HEK293T (cell line): ENCODE measurements around the gene RRAGA.
"Not testable (repeated sequence)": the region's sequence is repeated elsewhere in the genome, so short reads cannot be mapped to it uniquely, and the experiment has no call there.

Experiments used
- CTCF ChIA-PET: fragments of 350-600 bp; formaldehyde crosslinking; extraction: SDS; loops from one replicate; lab custom pipeline; 2021; ENCODE audit warnings: antibody characterized with exemption, inconsistent platforms; lab: Yijun Ruan, JAX
- POLR2A ChIA-PET: fragments of 350-600 bp; formaldehyde crosslinking; extraction: SDS; loops from one replicate; lab custom pipeline; 2020; ENCODE audit warnings: antibody characterized with exemption, inconsistent platforms; lab: Yijun Ruan, JAX
- DNase-seq: peaks from one replicate; pipeline ENCODE4 v3.0.0; 2012; ENCODE audit warnings: mixed read lengths; ENCODE audit errors: extremely low spot score
- ARNT ChIP-seq: fragments of 450-650 bp; IDR thresholded peaks from 2 replicates; pipeline ENCODE4 v1.6.1; 2017; ENCODE audit warnings: mild to moderate bottlenecking
- BHLHE40 ChIP-seq: fragments of 450-650 bp; IDR thresholded peaks from 2 replicates; pipeline ENCODE4 v1.6.1; 2016; ENCODE audit warnings: mild to moderate bottlenecking, moderate library complexity, borderline replicate concordance
- CTBP1 ChIP-seq: fragments of 450-650 bp; IDR thresholded peaks from 2 replicates; pipeline ENCODE4 v1.6.1; 2016; ENCODE audit warnings: borderline replicate concordance
- ELF4 ChIP-seq: fragments of 450-650 bp; IDR thresholded peaks from 2 replicates; pipeline ENCODE4 v1.6.1; 2017; ENCODE audit warnings: antibody characterized with exemption
- FOXA1 ChIP-seq: fragments of 450-650 bp; IDR thresholded peaks from 2 replicates; pipeline ENCODE4 v1.6.1; 2016; ENCODE audit warnings: mild to moderate bottlenecking
- FOXK2 ChIP-seq: fragments of 450-650 bp; IDR thresholded peaks from 2 replicates; pipeline ENCODE4 v1.6.1; 2016; ENCODE audit warnings: mild to moderate bottlenecking
- FOXM1 ChIP-seq: fragments of 450-650 bp; IDR thresholded peaks from 2 replicates; pipeline ENCODE4 v1.6.1; 2017; ENCODE audit warnings: mild to moderate bottlenecking, borderline replicate concordance
- HDGF ChIP-seq: fragments of 450-650 bp; IDR thresholded peaks from 2 replicates; pipeline ENCODE4 v1.6.1; 2017; ENCODE audit warnings: antibody characterized with exemption, borderline replicate concordance
- L3MBTL2 ChIP-seq: fragments of 450-650 bp; conservative IDR thresholded peaks from 2 replicates; pipeline ENCODE4 v1.6.1; 2016; ENCODE audit warnings: mild to moderate bottlenecking
- LEF1 ChIP-seq: fragments of 450-650 bp; IDR thresholded peaks from 2 replicates; pipeline ENCODE4 v1.6.1; 2017; ENCODE audit warnings: mild to moderate bottlenecking, borderline replicate concordance
- NFRKB ChIP-seq: fragments of 450-650 bp; IDR thresholded peaks from 2 replicates; pipeline ENCODE4 v1.6.1; 2016; ENCODE audit warnings: mild to moderate bottlenecking, moderate library complexity
- PKNOX1 ChIP-seq: fragments of 450-650 bp; IDR thresholded peaks from 2 replicates; pipeline ENCODE4 v1.6.1; 2016
- SP1 ChIP-seq: fragments of 450-650 bp; IDR thresholded peaks from 2 replicates; pipeline ENCODE4 v1.6.1; 2017
- SUZ12 ChIP-seq: fragments of 450-650 bp; IDR thresholded peaks from 2 replicates; pipeline ENCODE4 v1.6.1; 2016; ENCODE audit warnings: mild to moderate bottlenecking
- TARDBP ChIP-seq: fragments of 450-650 bp; IDR thresholded peaks from 2 replicates; pipeline ENCODE4 v1.6.1; 2016
- ZNF384 ChIP-seq: fragments of 450-650 bp; IDR thresholded peaks from 2 replicates; pipeline ENCODE4 v1.6.1; 2016

Gene RRAGA

GRCh38 chr9:19074229-19074628 is 25.0 kb downstream of the RRAGA start:
- no peak for DNase-seq
- CTCF ChIA-PET: no interaction called here
- TF ChIP-seq SP1 (no peak), FOXK2 (no peak), BHLHE40 (no peak), SUZ12 (no peak), ARNT (no peak), LEF1 (no peak), L3MBTL2 (no peak), ELF4 (no peak), FOXA1 (no peak), FOXM1 (no peak)
- POLR2A ChIA-PET: no interaction called here

- no peak for TF ChIP-seq CTBP1
- CTCF ChIA-PET: no interaction called here
- DNase-seq: no peak
- POLR2A ChIA-PET: no interaction called here
These were observed 25.6 kb downstream of the RRAGA start for GRCh38 chr9:19074836-19075235.

- peak; percentile 27 for DNase-seq
- POLR2A ChIA-PET: no interaction called here
- CTCF ChIA-PET: interaction anchor here (0.6 to 0.9 kb wide), 2 partner anchors 23 to 187 kb away, joined by 4 read pairs; no protein-coding TSS in a partner anchor
- no peak for TF ChIP-seq TARDBP
- no peak for TF ChIP-seq BHLHE40
- no peak for TF ChIP-seq L3MBTL2
- no peak for TF ChIP-seq FOXM1
- no peak for TF ChIP-seq FOXA1
- TF ChIP-seq ARNT: no peak
- TF ChIP-seq CTBP1: no peak
- no peak for TF ChIP-seq ELF4
- TF ChIP-seq LEF1: no peak
- TF ChIP-seq ZNF384: no peak
- no peak for TF ChIP-seq SUZ12
- TF ChIP-seq NFRKB: no peak
- no peak for TF ChIP-seq SP1
- TF ChIP-seq FOXK2: no peak
- TF ChIP-seq HDGF: no peak
- no peak for TF ChIP-seq PKNOX1
These were observed 36.1 kb downstream of the RRAGA start for GRCh38 chr9:19085295-19085694.

GRCh38 chr9:19087106-19088000 is 38.1 kb downstream of the RRAGA start:
- DNase-seq: no peak
- ChIA-PET CTCF (interaction anchor here (0.7 kb wide), 1 partner anchor 273 kb away, joined by 3 read pairs; no protein-coding TSS in a partner anchor), POLR2A (no interaction called here)

GRCh38 chr9:19097431-19097830 is 48.2 kb downstream of the RRAGA start:
- DNase-seq, POLR2A ChIA-PET, CTCF ChIA-PET: not testable (repeated sequence)

More at GRCh38 chr9:19087106-19088000, 38.1 kb downstream of the RRAGA start:
- no peak for TF ChIP-seq L3MBTL2
- TF ChIP-seq ZNF384: 0 out of 2 replicates have a peak, but pooled peaks have one; percentile 6
